Gastrocnemius medialis (tissue), 4 donors: ENCODE results near the gene CALY. TPM values are rescaled to one million over a fixed set of nuclear protein-coding genes. Genes with fewer than 3 reads are reported as not detected.

Experiments
- ATAC-seq, 2 donors: fragments of 150-250 bp; one replicate each; pipeline ENCODE4 v1.9.1; 2016
- DNase-seq, 2 donors: peaks; one replicate each; pipeline ENCODE4 v3.0.0-alpha.2; 2019
- H3K27ac ChIP-seq, 4 donors: fragments of 200-600 bp; sonication (generic); 1 replicate in 1 of 4; 2 replicates in 3 of 4; pipeline ENCODE4 v1.5.1; 2016 to 2018; ENCODE audit warnings: mild to moderate bottlenecking in 2 of 4, moderate library complexity in 1 of 4
- H3K27me3 ChIP-seq, 3 donors: fragments of 200-600 bp; sonication (generic) in 2 of 3; 1 replicate in 1 of 3; 2 replicates in 2 of 3; pipeline versions ENCODE4 v1.5.1 to v1.6.0; 2016 to 2019; ENCODE audit warnings: mild to moderate bottlenecking in 1 of 3, moderate library complexity in 1 of 3
- H3K36me3 ChIP-seq, 2 donors: fragments of 200-600 bp; sonication (generic) in 1 of 2; one replicate each; pipeline ENCODE4 v1.5.1; 2017 to 2018
- H3K4me1 ChIP-seq, 2 donors: fragments of 200-600 bp; sonication (generic) in 1 of 2; one replicate each; pipeline ENCODE4 v1.5.1; 2016 to 2017; ENCODE audit warnings: mild to moderate bottlenecking in 2 of 2
- H3K4me3 ChIP-seq, 4 donors: fragments of 200-600 bp; sonication (generic) in 3 of 4; 1 replicate in 1 of 4; 2 replicates in 3 of 4; pipeline ENCODE4 v1.5.1; 2016 to 2019; ENCODE audit warnings: mild to moderate bottlenecking in 2 of 4
- H3K9me3 ChIP-seq, 3 donors: fragments of 200-600 bp; sonication (generic) in 2 of 3; 1 replicate in 1 of 3; 2 replicates in 2 of 3; pipeline ENCODE4 v1.5.1; 2016 to 2019
- CTCF ChIP-seq, 5 experiments: fragments of 450-650 bp in 3 of 5; fragments of 200-600 bp in 2 of 5; sonication (generic) in 2 of 5; IDR thresholded peaks in 4 of 5; conservative IDR thresholded peaks in 1 of 5; 1 replicate in 4 of 5; 2 replicates in 1 of 5; pipeline ENCODE4 v1.5.1; 2016 to 2019; ENCODE audit warnings: antibody characterized with exemption in 5 of 5, mild to moderate bottlenecking in 3 of 5, moderate library complexity in 3 of 5
- POLR2A ChIP-seq, 2 donors: fragments of 450-650 bp; IDR thresholded peaks; one replicate each; pipeline ENCODE4 v1.6.1; 2017; ENCODE audit warnings: antibody characterized with exemption in 2 of 2, mild to moderate bottlenecking in 2 of 2, moderate library complexity in 2 of 2
- in situ Hi-C, 4 donors: fragments of 200-750 bp; cut with MboI; loops; one replicate each; pipeline versions ENCODE4 v1.15.0 to v1.8.0; 2017; ENCODE audit warnings: low sequenced_read_pairs in 4 of 4
- intact Hi-C: fragments of 100-400 bp; cut with DNase I; formaldehyde crosslinking; loops from one replicate; pipeline ENCODE4 v1.15.1; 2023; ENCODE audit warnings: low total_unique reads
- total RNA-seq, 4 donors: library from RNA; depleted of rRNA; stranded (reverse); fragments of >200 nt; gene quantifications; one replicate each; pipeline versions ENCODE4 v1.1.0 to v1.2.3, GENCODE V29; 2016

CALY gene
- total RNA-seq, 4 donors from 2014 or later: not detected

DNA sequence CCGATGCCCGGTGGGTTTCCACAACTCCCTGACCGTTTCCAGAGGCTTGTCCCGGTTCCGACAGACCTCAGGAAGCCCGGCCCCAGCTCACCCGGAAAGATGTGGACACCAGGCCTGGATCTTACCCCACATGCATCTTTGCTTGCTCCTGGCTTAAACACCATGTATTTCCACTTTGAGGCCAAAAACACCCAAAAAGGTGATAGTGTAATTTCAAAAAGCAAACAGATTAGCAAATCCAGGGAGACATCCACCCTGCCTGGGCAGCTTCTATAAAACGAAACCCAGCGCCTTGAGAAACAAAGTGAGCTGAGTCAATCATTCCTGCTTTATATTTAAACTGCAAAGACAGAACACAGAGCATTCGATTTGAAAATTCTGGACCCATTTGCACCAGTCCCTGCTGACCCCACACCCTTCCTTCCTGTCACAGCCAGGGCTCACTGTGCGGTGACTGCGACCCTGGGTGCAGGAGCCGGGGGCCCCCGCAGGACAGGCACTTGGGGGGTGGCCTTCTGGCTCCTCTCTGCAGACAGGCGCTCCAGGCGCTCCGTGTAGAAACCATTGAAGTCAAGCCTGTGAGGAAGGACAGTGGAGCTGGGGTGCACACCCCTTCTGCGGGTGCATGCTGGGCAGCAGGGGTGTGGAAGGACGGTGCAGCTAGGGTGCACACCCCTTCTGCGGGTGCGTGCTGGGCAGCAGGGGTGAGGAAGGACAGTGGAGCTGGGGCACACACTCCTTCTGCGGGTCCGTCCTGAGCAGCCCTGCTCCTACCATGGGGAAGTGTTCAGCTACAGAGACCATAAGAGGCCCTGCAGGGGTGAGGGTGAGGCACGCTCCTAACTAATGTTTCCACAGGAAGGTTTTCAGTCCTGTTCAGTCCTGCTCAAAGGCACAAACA lies 57.1 kb downstream of the CALY start:
- Histone ChIP-seq H3K4me3 (no peak overlapping the region), H3K27ac (no peak overlapping the region), H3K36me3 (peaks cover 0 to 54% of the 10 kb centered on the region in 2 donors), H3K27me3 (peaks cover 18 to 22% (median 18%) of the 10 kb centered on the region in 3 donors), H3K4me1 (no peaks in the 10 kb centered on the region), H3K9me3 (no peaks in the 10 kb centered on the region)
- in situ Hi-C loops (no loop called here), intact Hi-C loops (no loop called here)
- ATAC-seq (no peak), DNase-seq (no peak)
- TF ChIP-seq POLR2A (IDR thresholded peaks at IDR 0.05) (no peak), CTCF (IDR thresholded peaks at IDR 0.05 in 4 of 5, conservative IDR thresholded peaks at IDR 0.05 in 1 of 5) (no peak)

- no peak overlapping the region for H3K27ac ChIP-seq
- no peak for ATAC-seq
- in situ Hi-C loops (no loop called here), intact Hi-C loops (no loop called here)
- peak in 1 of 2 donors; percentile 38 for DNase-seq
- H3K4me3 ChIP-seq: no peak overlapping the region
- H3K9me3 ChIP-seq: no peaks in the 10 kb centered on the region
- peaks cover 0 to 45% of the 10 kb centered on the region in 2 donors for H3K36me3 ChIP-seq
- no peaks in the 10 kb centered on the region for H3K4me1 ChIP-seq
- peaks cover 18 to 22% (median 18%) of the 10 kb centered on the region in 3 donors for H3K27me3 ChIP-seq
- TF ChIP-seq CTCF (IDR thresholded peaks at IDR 0.05 in 4 of 5, conservative IDR thresholded peaks at IDR 0.05 in 1 of 5) (no peak), POLR2A (IDR thresholded peaks at IDR 0.05) (no peak)
Measured at GRCh38 chr10:133278577-133279265, 58.0 kb downstream of the CALY start.

- in situ Hi-C loops (no loop called here), intact Hi-C loops (no loop called here)
- H3K4me1 ChIP-seq: no peaks in the 10 kb centered on the region
- H3K9me3 ChIP-seq: no peaks in the 10 kb centered on the region
- peaks cover 18 to 22% (median 18%) of the 10 kb centered on the region in 3 donors for H3K27me3 ChIP-seq
- H3K36me3 ChIP-seq: peaks cover 0 to 39% of the 10 kb centered on the region in 2 donors
- ATAC-seq: no peak
- no peak for DNase-seq
- H3K27ac ChIP-seq: no peak overlapping the region
- no peak for TF ChIP-seq CTCF (IDR thresholded peaks at IDR 0.05 in 4 of 5, conservative IDR thresholded peaks at IDR 0.05 in 1 of 5)
- TF ChIP-seq POLR2A (IDR thresholded peaks at IDR 0.05): no peak
- H3K4me3 ChIP-seq: no peak overlapping the region
Measured at GRCh38 chr10:133277993-133278576, 58.6 kb downstream of the CALY start.

DNA sequence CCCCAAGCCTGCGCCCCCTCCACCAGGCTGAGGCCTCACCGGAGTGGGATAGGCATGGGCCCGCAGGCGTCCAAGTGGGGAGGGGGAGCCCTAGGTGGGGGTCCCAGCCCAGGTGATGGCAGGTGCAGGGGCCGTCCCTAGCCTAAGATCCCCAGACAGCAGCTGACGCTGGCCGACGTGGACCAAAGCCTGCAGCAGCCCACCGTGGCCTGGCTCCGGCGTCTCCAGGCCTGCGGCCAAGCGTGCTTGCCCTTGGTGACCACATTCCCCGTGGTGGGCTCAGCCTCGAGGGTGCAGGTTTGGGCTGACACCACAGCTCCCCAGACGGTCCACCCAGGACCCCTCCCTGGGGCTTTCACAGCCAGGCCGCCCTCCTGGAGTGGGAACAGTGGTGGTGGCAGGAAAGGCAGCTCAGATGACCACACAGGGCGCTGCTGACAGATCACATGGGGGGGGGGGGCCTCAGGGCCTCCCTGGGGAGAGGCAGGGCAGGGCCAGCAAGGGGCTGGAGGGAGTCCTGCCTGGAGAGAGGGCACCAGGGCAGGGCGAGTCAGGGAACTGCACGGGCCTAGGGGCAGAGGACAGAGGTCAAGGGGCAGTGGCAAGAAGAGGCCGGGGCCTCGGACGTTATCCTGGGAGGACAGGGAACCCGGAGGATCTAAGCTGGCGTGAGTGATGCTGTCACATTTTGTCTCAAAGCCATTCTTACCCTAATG lies 59.3 kb downstream of the CALY start:
- no peaks in the 10 kb centered on the region for H3K4me1 ChIP-seq
- no peaks in the 10 kb centered on the region for H3K9me3 ChIP-seq
- DNase-seq (no peak), ATAC-seq (no peak)
- intact Hi-C loops (no loop called here), in situ Hi-C loops (no loop called here)
- H3K36me3 ChIP-seq: peaks cover 0 to 32% of the 10 kb centered on the region in 2 donors
- no peak overlapping the region for H3K27ac ChIP-seq
- no peak for TF ChIP-seq CTCF (IDR thresholded peaks at IDR 0.05 in 4 of 5, conservative IDR thresholded peaks at IDR 0.05 in 1 of 5)
- no peak for TF ChIP-seq POLR2A (IDR thresholded peaks at IDR 0.05)
- H3K27me3 ChIP-seq: peaks cover 18 to 22% (median 18%) of the 10 kb centered on the region in 3 donors
- no peak overlapping the region for H3K4me3 ChIP-seq
